HepG2 (cell line): ENCODE measurements around the gene FRMPD2. TPM values are rescaled to one million over a fixed set of nuclear protein-coding genes. Genes with fewer than 3 reads are reported as not detected.

ENCODE experiments used
- FOXM1 ChIP-seq: sonication (generic); formaldehyde crosslinking; IDR thresholded peaks from 2 replicates; pipeline ENCODE4 v1.5.0; 2020; ENCODE audit warnings: missing genetic modification reagents
- PAF1 ChIP-seq: IDR thresholded peaks from 2 replicates; pipeline ENCODE4 v1.6.1; 2016; ENCODE audit warnings: missing genetic modification reagents, missing compliant biosample characterization
- PATZ1 ChIP-seq: sonication (generic); formaldehyde crosslinking; IDR thresholded peaks from 2 replicates; pipeline ENCODE4 v1.4.0; 2020; ENCODE audit warnings: missing genetic modification reagents
- RBFOX2 ChIP-seq: fragments of 200-400 bp; formaldehyde crosslinking; IDR thresholded peaks from 2 replicates; pipeline ENCODE4 v1.6.1; 2017; ENCODE audit warnings: low read depth, mild to moderate bottlenecking, low read length
- TCF7 ChIP-seq: sonication (generic); IDR thresholded peaks from 2 replicates; pipeline ENCODE4 v1.6.1; 2016; ENCODE audit warnings: antibody characterized with exemption, low read depth
- THAP11 ChIP-seq: IDR thresholded peaks from 2 replicates; pipeline ENCODE4 v1.6.1; 2016; ENCODE audit warnings: missing biosample characterization, missing genetic modification reagents
- ZBTB37 ChIP-seq: sonication (generic); formaldehyde crosslinking; IDR thresholded peaks from 2 replicates; pipeline ENCODE4 v1.4.0; 2020; ENCODE audit warnings: mild to moderate bottlenecking, missing genetic modification reagents
- ZBTB43 ChIP-seq: sonication (generic); formaldehyde crosslinking; conservative IDR thresholded peaks from 2 replicates; pipeline ENCODE4 v1.4.0; 2020; ENCODE audit warnings: missing genetic modification reagents
- ZNF224 ChIP-seq: sonication (generic); formaldehyde crosslinking; IDR thresholded peaks from 2 replicates; pipeline ENCODE4 v1.5.0; 2020; ENCODE audit warnings: mild to moderate bottlenecking, missing genetic modification reagents
- ZNF407 ChIP-seq: sonication (generic); formaldehyde crosslinking; IDR thresholded peaks from one replicate; pipeline ENCODE4 v1.5.1; 2020; ENCODE audit warnings: mild to moderate bottlenecking, missing genetic modification reagents; ENCODE audit errors: not compliant biosample characterization
- ZNF672 ChIP-seq: sonication (generic); formaldehyde crosslinking; IDR thresholded peaks from 2 replicates; pipeline ENCODE4 v1.8.1; 2022; ENCODE audit warnings: missing genetic modification reagents
- polyA plus RNA-seq, 8 experiments: library from polyadenylated mRNA; depleted of rRNA in 3 of 8; stranded (reverse) in 7 of 8; unstranded in 1 of 8; fragments of >200 nt; fragmentation: Illumina TruSeq in 4 of 8; extraction: Trizol in 4 of 8; gene quantifications; 2 replicates each; pipeline versions ENCODE4 v1.2.1 to v1.2.3, GENCODE V29; 2011 to 2016; ENCODE audit warnings: low read depth in 4 of 8, missing spikeins in 1 of 8, mixed read lengths in 1 of 8; ENCODE audit not compliant: insufficient read depth in 1 of 8
- total RNA-seq, 5 experiments: library from RNA; depleted of rRNA; stranded (reverse); fragments of >200 nt; fragmentation: Illumina TruSeq; extraction: Trizol; gene quantifications; 2 replicates each; pipeline ENCODE4 v1.2.3, GENCODE V29; 2016; ENCODE audit warnings: low read depth in 1 of 5
- TF ChIP-seq, protein P1 (sequence below): sonication (generic); formaldehyde crosslinking; IDR thresholded peaks from 2 replicates; pipeline ENCODE4 v1.5.0; 2020; ENCODE audit warnings: missing genetic modification reagents, mild to moderate bottlenecking, borderline replicate concordance
- TF ChIP-seq, protein P2 (sequence below): sonication (generic); formaldehyde crosslinking; IDR thresholded peaks from 2 replicates; pipeline ENCODE4 v1.8.0; 2023; ENCODE audit warnings: mild to moderate bottlenecking, missing genetic modification reagents

FRMPD2 gene
- total and polyA plus RNA-seq, 2 of the 13 experiments (the other 11 are each of a cell fraction or from before 2014, with no cell fraction given) = 0.45 to 1.3 TPM

- TF ChIP-seq, protein P1, sequence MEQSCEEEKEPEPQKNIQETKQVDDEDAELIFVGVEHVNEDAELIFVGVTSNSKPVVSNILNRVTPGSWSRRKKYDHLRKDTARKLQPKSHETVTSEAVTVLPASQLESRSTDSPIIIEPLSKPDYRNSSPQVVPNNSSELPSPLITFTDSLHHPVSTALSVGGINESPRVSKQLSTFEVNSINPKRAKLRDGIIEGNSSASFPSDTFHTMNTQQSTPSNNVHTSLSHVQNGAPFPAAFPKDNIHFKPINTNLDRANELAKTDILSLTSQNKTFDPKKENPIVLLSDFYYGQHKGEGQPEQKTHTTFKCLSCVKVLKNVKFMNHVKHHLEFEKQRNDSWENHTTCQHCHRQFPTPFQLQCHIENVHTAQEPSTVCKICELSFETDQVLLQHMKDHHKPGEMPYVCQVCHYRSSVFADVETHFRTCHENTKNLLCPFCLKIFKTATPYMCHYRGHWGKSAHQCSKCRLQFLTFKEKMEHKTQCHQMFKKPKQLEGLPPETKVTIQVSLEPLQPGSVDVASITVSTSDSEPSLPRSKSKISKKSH (CRISPR knock-in tag) = peak; percentile 91; the same call in 1 of the 2 replicates
- TF ChIP-seq ZNF672 (CRISPR knock-in tag) (no peak), PATZ1 (peak; percentile 9; the same call in 1 of the 2 replicates), ZNF407 (CRISPR knock-in tag) (peak; percentile 47), RBFOX2 (peak; percentile 88), PAF1 (CRISPR knock-in tag) (no peak), TCF7 (no peak), ZBTB37 (CRISPR knock-in tag) (peak; percentile 46; the same call in 1 of the 2 replicates), FOXM1 (CRISPR knock-in tag) (no peak), ZBTB43 (CRISPR knock-in tag) (peak; percentile 59), ZNF224 (CRISPR knock-in tag) (no peak), THAP11 (peak; percentile 48; the same call in 1 of the 2 replicates)
- TF ChIP-seq, protein P2, sequence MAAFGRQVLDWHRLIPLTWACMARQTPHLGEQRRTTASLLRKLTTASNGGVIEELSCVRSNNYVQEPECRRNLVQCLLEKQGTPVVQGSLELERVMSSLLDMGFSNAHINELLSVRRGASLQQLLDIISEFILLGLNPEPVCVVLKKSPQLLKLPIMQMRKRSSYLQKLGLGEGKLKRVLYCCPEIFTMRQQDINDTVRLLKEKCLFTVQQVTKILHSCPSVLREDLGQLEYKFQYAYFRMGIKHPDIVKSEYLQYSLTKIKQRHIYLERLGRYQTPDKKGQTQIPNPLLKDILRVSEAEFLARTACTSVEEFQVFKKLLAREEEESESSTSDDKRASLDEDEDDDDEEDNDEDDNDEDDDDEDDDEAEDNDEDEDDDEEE (CRISPR knock-in tag) = peak; percentile 95
Measured at GRCh38 chr10:48306265-48306869, 31.9 kb upstream of the FRMPD2 start, which contains the start of gene MAPK8 (continued).
